HG03571 (cell line): ENCODE measurements around the gene DAPP1.
"Not testable (repeated sequence)": the region's sequence is repeated elsewhere in the genome, so short reads cannot be mapped to it uniquely, and the experiment has no call there.

ENCODE experiments used
- ATAC-seq: cut with Tn5 transposase; IDR thresholded peaks from one replicate; pipeline ENCODE4 v1.9.1; 2021; ENCODE audit not compliant: unreplicated experiment

The DAPP1 gene

DNA sequence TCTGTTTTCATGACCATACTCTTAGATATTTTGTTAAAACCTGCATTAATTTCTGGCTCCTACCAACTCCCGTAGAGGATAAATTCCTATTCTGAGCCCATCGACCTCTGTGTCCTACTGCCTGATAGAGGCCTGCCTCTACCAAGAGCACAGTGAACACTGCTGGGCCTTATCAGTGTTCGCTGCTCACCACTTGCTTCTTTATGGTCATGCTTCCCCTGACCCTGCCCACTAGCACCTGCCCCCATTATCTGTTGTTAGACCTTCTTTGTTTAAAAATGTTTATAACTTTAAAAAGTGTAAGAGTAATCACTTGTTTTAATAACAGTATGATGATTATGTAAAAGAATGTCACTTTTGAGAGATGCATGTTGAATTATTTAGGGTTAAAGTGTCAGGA lies 6.1 kb downstream of the DAPP1 start:
- no peak for ATAC-seq

DNA sequence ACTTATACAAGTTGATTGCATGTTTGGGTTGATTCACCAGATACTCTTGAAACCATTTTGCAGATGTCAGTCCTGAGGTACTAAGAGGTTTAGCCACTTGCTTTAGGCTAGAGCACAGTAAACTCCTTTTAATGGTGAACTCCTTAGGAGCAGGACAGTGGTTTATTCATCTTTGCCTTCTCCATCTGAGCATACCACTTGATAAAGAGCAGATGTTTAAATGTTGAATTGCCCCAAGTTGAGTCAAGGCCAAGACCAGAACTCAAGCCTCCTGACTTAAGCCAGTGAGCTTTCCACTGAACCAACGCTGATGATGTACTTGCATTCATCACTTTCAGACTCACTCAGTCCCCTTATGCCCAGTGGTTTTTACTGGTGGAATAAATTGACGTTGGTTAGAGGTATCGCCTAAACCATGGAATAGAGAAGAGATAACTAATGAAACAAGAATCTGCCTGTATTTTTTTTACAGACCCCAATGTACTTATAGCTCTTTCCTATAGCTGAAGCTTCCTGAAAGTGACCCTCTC lies 7.5 kb downstream of the DAPP1 start:
- no peak for ATAC-seq

GRCh38 chr4:99825272-99825671 lies 8.6 kb downstream of the DAPP1 start:
- no peak for ATAC-seq

- no peak for ATAC-seq
Observed at GRCh38 chr4:99826016-99826415, 9.4 kb downstream of the DAPP1 start.

GRCh38 chr4:99827454-99827853 lies 10.8 kb downstream of the DAPP1 start:
- ATAC-seq: no peak

DNA sequence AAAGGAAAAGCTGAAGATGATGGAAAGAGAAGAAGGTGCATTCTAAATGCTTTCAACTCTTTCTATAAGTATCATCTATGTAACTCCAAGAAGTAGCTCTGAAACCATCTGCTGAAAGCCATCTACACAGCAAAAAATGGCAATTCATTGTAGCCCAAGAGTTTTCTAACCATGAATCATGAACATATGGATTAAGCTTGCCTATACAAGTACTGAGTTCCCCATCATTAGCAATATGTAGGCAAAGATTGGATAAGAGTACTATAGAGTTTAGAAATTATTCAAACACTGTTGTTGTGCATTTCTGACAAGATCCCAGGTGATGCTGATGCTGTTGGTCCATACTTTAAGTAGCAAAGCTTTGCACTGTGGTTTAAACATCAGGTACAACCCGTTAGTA lies 11.2 kb downstream of the DAPP1 start:
- ATAC-seq: no peak

DNA sequence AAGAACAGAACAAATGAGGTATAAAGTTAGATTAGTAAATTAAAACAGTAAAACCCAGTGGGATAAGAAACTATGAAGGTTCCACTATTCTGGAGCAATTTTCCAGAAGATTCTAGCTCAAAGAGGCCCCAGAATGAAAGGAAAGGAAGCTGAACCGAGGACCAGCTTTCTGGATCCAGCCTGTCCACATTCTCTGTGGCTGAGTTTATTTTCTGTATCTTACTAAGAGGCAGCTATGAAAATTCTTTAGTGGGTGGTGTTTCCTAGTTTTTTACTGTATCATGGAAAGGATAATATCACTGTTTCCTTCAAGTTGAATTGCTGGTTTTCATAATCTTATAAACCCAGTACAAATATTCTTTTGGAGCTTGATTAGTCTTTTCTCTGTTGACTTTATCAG lies 11.8 kb downstream of the DAPP1 start:
- no peak for ATAC-seq

- ATAC-seq: not testable (repeated sequence)
Observed at GRCh38 chr4:99830051-99830450, 13.4 kb downstream of the DAPP1 start.

DNA sequence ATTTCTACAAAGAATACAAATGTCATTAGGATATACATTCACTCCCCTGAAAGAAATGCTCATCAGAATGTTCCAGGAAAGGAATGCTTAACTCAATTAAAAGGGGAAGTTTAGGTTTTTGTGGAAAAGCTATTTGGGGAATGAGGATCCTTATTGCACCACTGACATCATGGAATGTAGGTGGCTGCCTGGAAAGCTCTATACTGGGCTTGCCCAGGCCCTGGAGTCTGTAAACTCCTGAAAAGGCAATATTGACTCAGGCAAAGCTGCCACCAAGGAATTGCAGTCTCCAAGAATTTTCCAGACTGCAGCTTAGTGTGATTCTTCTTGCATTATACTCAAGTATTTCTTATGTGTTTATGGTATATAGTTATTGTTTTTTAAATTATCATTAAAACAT lies 15.7 kb downstream of the DAPP1 start:
- ATAC-seq: no peak

DNA sequence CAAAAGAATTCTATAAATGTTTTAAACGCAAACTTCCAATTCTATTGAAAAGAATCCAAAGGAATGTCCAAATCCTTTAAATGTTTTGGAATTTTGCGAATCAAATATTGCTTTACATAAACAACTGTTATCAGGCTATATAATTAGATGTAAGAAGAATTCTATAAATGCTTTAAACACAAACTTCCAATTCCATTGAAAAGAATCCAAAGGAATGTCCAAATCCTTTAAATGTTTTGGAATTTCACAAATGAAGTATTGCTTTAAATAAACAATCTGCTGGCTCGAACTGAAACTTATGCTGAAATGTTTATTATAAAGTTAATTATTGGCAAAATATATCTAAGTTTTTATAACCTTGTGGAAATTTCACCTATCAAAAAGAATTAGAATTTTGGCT lies 16.1 kb downstream of the DAPP1 start:
- ATAC-seq: no peak

GRCh38 chr4:99833756-99834155 lies 17.1 kb downstream of the DAPP1 start:
- no peak for ATAC-seq

- no peak for ATAC-seq
Observed at GRCh38 chr4:99834569-99834968, 17.9 kb downstream of the DAPP1 start.

- ATAC-seq: no peak
Observed at GRCh38 chr4:99835942-99836341, 19.3 kb downstream of the DAPP1 start.

GRCh38 chr4:99838927-99839326 lies 22.3 kb downstream of the DAPP1 start:
- no peak for ATAC-seq

GRCh38 chr4:99841129-99841528 lies 24.5 kb downstream of the DAPP1 start:
- peak; percentile 63 for ATAC-seq

DNA sequence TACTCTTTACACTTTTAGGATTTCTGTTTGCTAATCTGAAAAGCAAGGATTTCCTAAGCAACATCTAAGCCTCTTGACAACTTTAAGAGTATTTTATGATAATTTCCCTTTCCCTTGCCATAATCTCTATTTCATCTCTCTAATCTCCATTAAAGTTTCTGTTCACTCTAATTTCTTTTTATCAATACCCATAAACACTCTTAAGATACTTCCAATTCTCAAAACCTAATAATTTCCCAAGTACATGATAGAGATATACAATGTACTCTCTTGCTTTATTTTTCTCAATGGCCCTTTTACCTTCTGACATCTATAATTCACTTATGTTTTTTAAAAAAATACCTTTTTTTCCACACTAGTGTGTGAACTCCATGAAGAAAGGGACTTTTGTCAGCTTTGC lies 26.8 kb downstream of the DAPP1 start:
- no peak for ATAC-seq

DNA sequence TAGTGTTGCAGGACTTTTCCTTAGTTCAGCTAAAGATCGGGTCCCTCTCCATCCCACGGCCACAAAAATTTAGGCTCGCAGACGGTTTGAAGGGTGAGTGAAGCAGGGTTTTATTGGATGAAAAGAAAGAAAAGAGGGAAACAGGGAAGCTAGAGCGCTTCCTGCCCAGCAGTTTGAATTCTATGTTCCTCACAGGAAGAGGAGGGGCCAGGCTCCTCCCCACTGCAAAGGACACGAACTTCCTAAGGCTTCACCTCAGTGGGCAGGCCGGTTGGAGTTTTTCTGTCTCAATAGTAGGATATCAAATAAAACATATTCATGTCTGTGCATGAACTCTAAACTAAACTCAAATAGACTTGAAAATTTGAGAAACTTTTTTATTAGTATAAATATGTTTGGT lies 27.4 kb downstream of the DAPP1 start:
- no peak for ATAC-seq

- ATAC-seq: no peak
Observed at GRCh38 chr4:99845179-99845578, 28.6 kb downstream of the DAPP1 start.

DNA sequence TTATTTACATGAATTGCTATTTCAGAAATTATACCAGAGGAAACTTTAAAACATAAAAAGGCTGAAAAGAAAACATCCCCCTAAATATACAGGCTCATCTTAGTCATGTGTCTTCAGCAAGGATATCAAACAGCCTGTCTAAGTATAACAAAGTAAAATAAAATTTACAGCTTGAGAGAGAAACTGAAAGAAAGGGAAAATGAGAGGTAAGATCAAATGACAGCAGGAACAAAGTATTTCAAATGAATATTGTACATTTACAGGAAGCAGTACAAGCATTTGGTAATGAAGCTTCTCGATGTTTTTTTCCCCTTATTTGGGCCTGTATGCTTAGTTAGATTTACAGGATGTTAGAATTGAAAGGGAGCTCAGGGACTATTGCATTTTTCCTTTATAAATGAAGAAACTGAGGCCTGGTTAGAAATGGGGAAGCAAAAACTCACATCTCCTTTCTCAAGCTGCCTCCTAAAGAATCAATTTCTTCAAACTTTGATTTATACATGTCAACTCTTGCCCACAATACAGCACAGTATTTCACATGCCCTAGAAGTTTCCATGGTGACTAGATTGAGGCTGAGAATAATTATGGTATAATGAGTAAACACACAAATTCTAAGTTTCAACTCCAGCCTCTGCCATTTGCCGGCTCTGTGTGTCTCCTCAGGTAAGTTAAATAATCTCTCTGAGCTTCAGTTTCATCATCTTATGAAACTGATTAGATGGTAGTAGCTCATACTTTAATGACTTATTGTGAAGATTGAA lies 29.3 kb downstream of the DAPP1 start:
- no peak for ATAC-seq

GRCh38 chr4:99846891-99847290 lies 30.3 kb downstream of the DAPP1 start:
- ATAC-seq: no peak

DNA sequence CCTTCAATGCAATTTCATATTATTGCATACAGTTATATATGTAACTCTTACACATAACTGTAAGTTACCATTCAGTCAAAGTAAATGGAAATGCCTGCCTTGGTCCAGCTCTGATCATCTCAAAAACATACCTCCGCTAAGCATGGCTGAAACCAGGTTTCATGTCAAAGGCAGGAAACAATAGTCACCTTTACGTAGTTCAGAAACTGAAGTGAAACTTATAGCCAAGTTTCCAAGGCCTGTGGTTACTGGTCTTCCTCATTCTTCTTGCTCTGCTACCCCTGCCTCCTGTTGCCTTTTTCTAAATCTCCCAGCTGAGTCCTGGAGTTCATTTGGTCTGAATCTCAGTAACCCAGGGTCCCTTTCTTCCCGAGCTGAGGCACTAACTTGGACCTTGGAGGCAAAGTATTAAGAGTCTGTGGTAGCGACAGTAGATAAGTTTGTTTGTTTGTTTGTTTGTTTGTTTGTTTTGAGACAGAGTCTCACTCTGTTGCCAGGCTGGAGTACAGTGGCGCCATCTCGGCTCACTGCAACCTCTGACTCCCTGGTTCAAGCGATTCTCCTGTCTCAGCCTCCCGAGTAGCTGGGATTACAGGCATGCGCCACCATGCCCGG lies 30.8 kb downstream of the DAPP1 start:
- peak; percentile 56 for ATAC-seq

DNA sequence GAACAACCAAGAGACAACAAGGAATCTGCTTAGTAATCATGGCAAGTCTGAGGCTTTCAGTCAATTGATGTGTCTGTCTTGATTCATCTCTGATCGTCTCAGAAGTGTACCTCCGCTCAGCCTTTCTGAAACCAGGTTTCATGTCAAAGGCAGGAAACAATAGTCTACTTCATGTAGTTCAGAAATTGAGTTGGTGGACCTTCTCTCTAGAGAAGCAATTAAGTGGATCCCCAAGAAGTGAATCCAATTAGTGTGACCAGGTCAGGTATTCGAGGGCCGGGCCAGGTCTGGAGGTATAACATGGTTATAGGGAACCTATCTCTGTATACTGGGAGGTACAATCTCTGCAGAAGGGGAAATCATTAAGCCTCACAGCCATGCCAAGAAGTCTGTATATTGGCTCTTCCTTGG lies 32.0 kb downstream of the DAPP1 start:
- ATAC-seq: peak; percentile 39
